GM18907 (cell line): Measurements from ENCODE around the gene PPP1R12A.
A peak's percentile ranks its signal among the peaks of the same experiment; 100 is the strongest.
"Not testable (repeated sequence)": the region's sequence is repeated elsewhere in the genome, so short reads cannot be mapped to it uniquely, and the experiment has no call there.

Source experiments
- ATAC-seq: cut with Tn5 transposase; IDR thresholded peaks from one replicate; pipeline ENCODE4 v1.9.1; 2021; ENCODE audit warnings: mild to moderate bottlenecking, moderate library complexity; ENCODE audit not compliant: unreplicated experiment

The PPP1R12A gene

GRCh38 chr12:79935021-79935623 lies at the start of gene PPP1R12A:
Gene PPP1R12A (minus strand): TSS chr12:79935097. CDS start chr12:79934931, 166 bp downstream.
- ATAC-seq: peak; percentile 88

- no peak for ATAC-seq
These were observed 49.2 kb upstream of the PPP1R12A start for GRCh38 chr12:79983986-79984620.

GRCh38 chr12:79983492-79983891 lies 48.6 kb upstream of the PPP1R12A start:
- ATAC-seq: no peak

- ATAC-seq: no peak
These were observed 47.5 kb upstream of the PPP1R12A start for GRCh38 chr12:79982086-79983062.

- no peak for ATAC-seq
These were observed 43.8 kb upstream of the PPP1R12A start for GRCh38 chr12:79978692-79979091.

- not testable (repeated sequence) for ATAC-seq
These were observed 43.1 kb upstream of the PPP1R12A start for GRCh38 chr12:79977856-79978460.

- no peak for ATAC-seq
These were observed 40.2 kb upstream of the PPP1R12A start for GRCh38 chr12:79975143-79975542.

- no peak for ATAC-seq
These were observed 38.9 kb upstream of the PPP1R12A start for GRCh38 chr12:79973801-79974200.

GRCh38 chr12:79964100-79964627 lies 29.3 kb upstream of the PPP1R12A start:
- ATAC-seq: no peak

- ATAC-seq: no peak
These were observed 26.5 kb upstream of the PPP1R12A start for GRCh38 chr12:79961411-79961810.

- ATAC-seq: no peak
These were observed 24.6 kb upstream of the PPP1R12A start for GRCh38 chr12:79959484-79959883.

- no peak for ATAC-seq
These were observed 22.0 kb upstream of the PPP1R12A start for GRCh38 chr12:79956896-79957295.

- ATAC-seq: no peak
These were observed 20.7 kb upstream of the PPP1R12A start for GRCh38 chr12:79955561-79955960.

- ATAC-seq: no peak
These were observed 19.2 kb upstream of the PPP1R12A start for GRCh38 chr12:79954037-79954610.

- ATAC-seq: no peak
These were observed 14.2 kb upstream of the PPP1R12A start for GRCh38 chr12:79949098-79949497.

GRCh38 chr12:79945433-79945832 lies 10.5 kb upstream of the PPP1R12A start:
- no peak for ATAC-seq

GRCh38 chr12:79944565-79944964 lies 9.7 kb upstream of the PPP1R12A start:
- ATAC-seq: no peak

- ATAC-seq: not testable (repeated sequence)
These were observed 7.9 kb upstream of the PPP1R12A start for GRCh38 chr12:79942846-79943245.

GRCh38 chr12:79939728-79940310 lies 4.9 kb upstream of the PPP1R12A start:
- ATAC-seq: no peak

- ATAC-seq: no peak
These were observed 3.9 kb upstream of the PPP1R12A start for GRCh38 chr12:79938843-79939242.
